Panc1 (cell line): ENCODE measurements around the gene DCD. TPM values are rescaled to one million over a fixed set of nuclear protein-coding genes. Genes with fewer than 3 reads are reported as not detected.

Source experiments
- ATAC-seq: fragments of 200-7000 bp; cut with Tn5 transposase; 2 replicates; pipeline ENCODE4 v1.9.1; 2020; ENCODE audit warnings: mild to moderate bottlenecking, moderate library complexity
- BruUV-seq: library from RNA; stranded (reverse); fragments of 400-500 nt; replicated peaks from 2 replicates; lab custom pipeline; 2021; lab: Mats Ljungman, UMichigan
- CTCF ChIA-PET: fragments of 300-600 bp; sonication (Branson Sonifier 250); formaldehyde crosslinking; loops from one replicate; lab custom pipeline; 2022; ENCODE audit warnings: antibody characterized with exemption; lab: Charles Lee
- POLR2A ChIA-PET: fragments of 300-600 bp; sonication (Branson Sonifier 250); formaldehyde crosslinking; loops from one replicate; lab custom pipeline; 2022; ENCODE audit warnings: antibody characterized with exemption; lab: Charles Lee
- DNase-seq: peaks from one replicate; pipeline ENCODE4 v3.0.0-alpha.2; 2010; ENCODE audit warnings: low read depth, low spot score
- H3K27ac ChIP-seq: 2 replicates; pipeline ENCODE4 v1.5.1; 2011; ENCODE audit warnings: mild to moderate bottlenecking, low read length, inconsistent platforms
- H3K27me3 ChIP-seq: fragments of 200-500 bp; sonication (Bioruptor generic); 2 replicates; pipeline ENCODE4 v1.6.0; 2014; ENCODE audit warnings: low read length, inconsistent platforms; ENCODE audit not compliant: control insufficient read depth, insufficient read depth
- H3K36me3 ChIP-seq: fragments of 200-500 bp; sonication (Bioruptor generic); 2 replicates; pipeline ENCODE4 v1.5.1; 2014; ENCODE audit warnings: inconsistent platforms, mild to moderate bottlenecking, low read length, moderate library complexity; ENCODE audit not compliant: control insufficient read depth, insufficient read depth
- H3K4me1 ChIP-seq: 2 replicates; pipeline ENCODE4 v1.5.1; 2011; ENCODE audit warnings: inconsistent platforms, mild to moderate bottlenecking, low read length, moderate library complexity; ENCODE audit not compliant: control insufficient read depth, insufficient read depth
- H3K4me3 ChIP-seq, 2 experiments: 2 replicates each; pipeline ENCODE4 v1.5.1; 2011 to 2012; ENCODE audit warnings: low read depth in 2 of 2, low read length in 2 of 2, mild to moderate bottlenecking in 2 of 2, inconsistent platforms in 1 of 2, moderate library complexity in 1 of 2
- H3K9me3 ChIP-seq: fragments of 200-500 bp; sonication (Bioruptor generic); 2 replicates; pipeline ENCODE4 v1.5.1; 2014; ENCODE audit warnings: low read depth, mild to moderate bottlenecking, inconsistent platforms, low read length, moderate library complexity; ENCODE audit not compliant: control insufficient read depth, insufficient read depth
- POLR2AphosphoS5 ChIP-seq: IDR thresholded peaks from 2 replicates; pipeline ENCODE4 v1.6.1; 2012; ENCODE audit warnings: mild to moderate bottlenecking, low read depth, low read length, moderate library complexity
- SIN3A ChIP-seq: IDR thresholded peaks from 2 replicates; pipeline ENCODE4 v1.6.1; 2012; ENCODE audit warnings: low read depth, mild to moderate bottlenecking, low read length, moderate library complexity, borderline replicate concordance; ENCODE audit not compliant: insufficient read depth
- TCF7L2 ChIP-seq: IDR thresholded peaks from 2 replicates; pipeline ENCODE4 v1.6.1; 2011; ENCODE audit warnings: mild to moderate bottlenecking, low read depth, low read length, inconsistent platforms
- in situ Hi-C: cut with HindIII; loops from 2 replicates; pipeline ENCODE4 v1.10.0; 2016; ENCODE audit warnings: low sequenced_read_pairs, low pct_unique_long_range_greater_than_20kb
- intact Hi-C: fragments of 100-400 bp; cut with micrococcal nuclease; formaldehyde crosslinking; loops from one replicate; pipeline ENCODE4 v1.10.0; 2022; ENCODE audit not compliant: unreplicated experiment
- total RNA-seq: library from RNA; stranded (reverse); gene quantifications from one replicate; pipeline ENCODE4 v1.2.1, GENCODE V29; 2021; ENCODE audit not compliant: unreplicated experiment
- TF ChIP-seq, protein P1 (sequence below): fragments of 450-650 bp; IDR thresholded peaks from 2 replicates; pipeline ENCODE4 v1.5.1; 2017; ENCODE audit warnings: mild to moderate bottlenecking
- TF ChIP-seq, protein P2 (sequence below), 2 experiments: IDR thresholded peaks; 2 replicates each; pipeline ENCODE4 v1.6.1; 2011 to 2012; ENCODE audit warnings: low read depth in 2 of 2, control low read depth in 1 of 2, low read length in 1 of 2, mild to moderate bottlenecking in 1 of 2, moderate library complexity in 1 of 2; ENCODE audit not compliant: insufficient read depth in 1 of 2

Gene DCD
- total RNA-seq, 1 experiment from 2014 or later = not detected

DNA sequence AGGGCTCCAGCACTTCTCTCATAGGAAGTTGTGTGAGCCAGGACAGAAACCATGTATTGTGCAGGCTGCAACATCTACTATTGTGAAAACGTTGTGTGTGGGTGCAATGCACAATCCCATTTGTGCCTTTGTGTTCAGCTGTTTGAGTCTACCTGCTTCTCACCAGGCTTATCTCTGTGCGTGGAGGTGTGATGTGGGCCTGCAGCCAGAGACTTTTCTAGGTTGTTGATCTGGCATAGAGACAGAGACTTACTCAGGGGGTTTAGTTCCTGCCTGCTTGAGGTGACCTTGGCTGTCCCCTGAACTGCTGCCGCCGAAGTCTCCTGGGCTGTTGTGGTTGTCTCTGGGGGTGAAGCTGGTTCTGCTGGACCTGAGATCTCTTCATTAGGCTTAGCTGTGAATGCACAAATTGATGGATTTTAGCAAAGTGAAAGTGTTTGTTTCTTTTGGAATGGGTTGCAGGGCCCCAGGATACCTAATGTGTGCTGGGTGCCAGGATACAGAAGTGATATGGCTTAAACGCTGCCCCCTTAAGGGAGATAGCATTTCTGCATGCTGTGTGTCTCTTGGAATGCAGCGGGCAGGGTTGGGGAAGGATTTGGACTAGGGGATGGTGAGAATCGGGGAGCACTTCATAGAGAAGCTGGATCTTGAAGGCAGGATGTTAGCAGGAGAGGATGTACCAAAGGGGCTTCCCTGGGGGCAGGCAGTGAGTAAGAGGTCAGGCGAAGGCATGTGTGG, 16.0 kb downstream of the DCD start:
- in situ Hi-C loops = no loop called here
- DNase-seq (no peak), ATAC-seq (no peak; the same call in 1 of the 2 replicates)
- ChIA-PET POLR2A (no interaction called here), CTCF (no interaction called here)
- TF ChIP-seq, protein P1, sequence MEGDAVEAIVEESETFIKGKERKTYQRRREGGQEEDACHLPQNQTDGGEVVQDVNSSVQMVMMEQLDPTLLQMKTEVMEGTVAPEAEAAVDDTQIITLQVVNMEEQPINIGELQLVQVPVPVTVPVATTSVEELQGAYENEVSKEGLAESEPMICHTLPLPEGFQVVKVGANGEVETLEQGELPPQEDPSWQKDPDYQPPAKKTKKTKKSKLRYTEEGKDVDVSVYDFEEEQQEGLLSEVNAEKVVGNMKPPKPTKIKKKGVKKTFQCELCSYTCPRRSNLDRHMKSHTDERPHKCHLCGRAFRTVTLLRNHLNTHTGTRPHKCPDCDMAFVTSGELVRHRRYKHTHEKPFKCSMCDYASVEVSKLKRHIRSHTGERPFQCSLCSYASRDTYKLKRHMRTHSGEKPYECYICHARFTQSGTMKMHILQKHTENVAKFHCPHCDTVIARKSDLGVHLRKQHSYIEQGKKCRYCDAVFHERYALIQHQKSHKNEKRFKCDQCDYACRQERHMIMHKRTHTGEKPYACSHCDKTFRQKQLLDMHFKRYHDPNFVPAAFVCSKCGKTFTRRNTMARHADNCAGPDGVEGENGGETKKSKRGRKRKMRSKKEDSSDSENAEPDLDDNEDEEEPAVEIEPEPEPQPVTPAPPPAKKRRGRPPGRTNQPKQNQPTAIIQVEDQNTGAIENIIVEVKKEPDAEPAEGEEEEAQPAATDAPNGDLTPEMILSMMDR = no peak
- TF ChIP-seq SIN3A = no peak
- TF ChIP-seq POLR2AphosphoS5 = no peak
- TF ChIP-seq, protein P2, sequence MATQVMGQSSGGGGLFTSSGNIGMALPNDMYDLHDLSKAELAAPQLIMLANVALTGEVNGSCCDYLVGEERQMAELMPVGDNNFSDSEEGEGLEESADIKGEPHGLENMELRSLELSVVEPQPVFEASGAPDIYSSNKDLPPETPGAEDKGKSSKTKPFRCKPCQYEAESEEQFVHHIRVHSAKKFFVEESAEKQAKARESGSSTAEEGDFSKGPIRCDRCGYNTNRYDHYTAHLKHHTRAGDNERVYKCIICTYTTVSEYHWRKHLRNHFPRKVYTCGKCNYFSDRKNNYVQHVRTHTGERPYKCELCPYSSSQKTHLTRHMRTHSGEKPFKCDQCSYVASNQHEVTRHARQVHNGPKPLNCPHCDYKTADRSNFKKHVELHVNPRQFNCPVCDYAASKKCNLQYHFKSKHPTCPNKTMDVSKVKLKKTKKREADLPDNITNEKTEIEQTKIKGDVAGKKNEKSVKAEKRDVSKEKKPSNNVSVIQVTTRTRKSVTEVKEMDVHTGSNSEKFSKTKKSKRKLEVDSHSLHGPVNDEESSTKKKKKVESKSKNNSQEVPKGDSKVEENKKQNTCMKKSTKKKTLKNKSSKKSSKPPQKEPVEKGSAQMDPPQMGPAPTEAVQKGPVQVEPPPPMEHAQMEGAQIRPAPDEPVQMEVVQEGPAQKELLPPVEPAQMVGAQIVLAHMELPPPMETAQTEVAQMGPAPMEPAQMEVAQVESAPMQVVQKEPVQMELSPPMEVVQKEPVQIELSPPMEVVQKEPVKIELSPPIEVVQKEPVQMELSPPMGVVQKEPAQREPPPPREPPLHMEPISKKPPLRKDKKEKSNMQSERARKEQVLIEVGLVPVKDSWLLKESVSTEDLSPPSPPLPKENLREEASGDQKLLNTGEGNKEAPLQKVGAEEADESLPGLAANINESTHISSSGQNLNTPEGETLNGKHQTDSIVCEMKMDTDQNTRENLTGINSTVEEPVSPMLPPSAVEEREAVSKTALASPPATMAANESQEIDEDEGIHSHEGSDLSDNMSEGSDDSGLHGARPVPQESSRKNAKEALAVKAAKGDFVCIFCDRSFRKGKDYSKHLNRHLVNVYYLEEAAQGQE (IDR thresholded peaks at IDR 0.05; ENCODE audit: insufficient read depth in 1 of 2, low read depth in 2 of 2, low read length in 1 of 2) = no peak
- TF ChIP-seq TCF7L2 = no peak
- Histone ChIP-seq H3K36me3 (no peaks in the 10 kb centered on the region), H3K27ac (no peak overlapping the region), H3K27me3 (no peaks in the 10 kb centered on the region), H3K4me3 (no peak overlapping the region), H3K9me3 (no peaks in the 10 kb centered on the region), H3K4me1 (no peaks in the 10 kb centered on the region)
- intact Hi-C loops = no loop called here
- BruUV-seq = no TSS peak

DNA sequence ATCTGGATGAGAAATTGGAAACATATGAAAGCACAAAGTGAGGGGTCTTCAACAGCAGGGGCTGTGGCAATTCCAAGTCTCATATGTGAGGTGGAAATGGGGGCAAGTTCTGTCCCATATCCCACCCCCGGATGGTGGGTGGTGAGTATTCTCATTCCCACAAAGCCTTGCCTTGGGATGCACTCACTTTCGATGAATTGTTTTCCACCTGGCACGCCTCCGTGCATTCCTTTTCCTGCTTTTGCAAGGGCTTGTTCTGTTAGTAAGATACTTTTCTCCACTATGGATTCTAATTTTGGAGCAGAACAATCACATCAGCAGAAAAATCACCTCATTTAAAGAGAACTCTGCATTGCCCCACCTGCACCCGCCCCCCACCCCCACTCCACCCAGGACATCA, 16.6 kb downstream of the DCD start:
- no TSS peak for BruUV-seq
- Histone ChIP-seq H3K4me1 (no peaks in the 10 kb centered on the region), H3K36me3 (no peaks in the 10 kb centered on the region), H3K4me3 (no peak overlapping the region), H3K27me3 (no peaks in the 10 kb centered on the region), H3K9me3 (no peaks in the 10 kb centered on the region), H3K27ac (no peak overlapping the region)
- DNase-seq (no peak), ATAC-seq (no peak)
- in situ Hi-C loops (no loop called here), intact Hi-C loops (no loop called here)
- ChIA-PET CTCF (no interaction called here), POLR2A (no interaction called here)
- TF ChIP-seq, protein P1 = no peak
- TF ChIP-seq TCF7L2 (no peak), POLR2AphosphoS5 (no peak), SIN3A (no peak)
- TF ChIP-seq, protein P2 (IDR thresholded peaks at IDR 0.05; ENCODE audit: insufficient read depth in 1 of 2, low read depth in 2 of 2, low read length in 1 of 2) = no peak
